OCI-LY3 (cell line): ENCODE measurements around the gene TDRD7.

Source experiments
- H2AFZ ChIP-seq: fragments of 200-600, 300-600 bp; shearing (Covaris generic); 2 replicates; pipeline ENCODE4 v1.6.0; 2014; ENCODE audit warnings: antibody characterized with exemption, low read depth, low read length
- H3K27ac ChIP-seq: fragments of 200-600, 300-600 bp; sonication (generic); 2 replicates; pipeline ENCODE4 v1.5.1; 2014; ENCODE audit warnings: mild to moderate bottlenecking, low read length, moderate library complexity, mixed read lengths
- H3K27me3 ChIP-seq: fragments of 200-600, 300-600 bp; sonication (generic); 2 replicates; pipeline ENCODE4 v1.6.1; 2014; ENCODE audit warnings: low read depth, low read length, mixed read lengths
- H3K36me3 ChIP-seq: fragments of 200-600, 300-600 bp; sonication (generic); replicated peaks from 2 replicates; pipeline ENCODE3; 2014; ENCODE audit warnings: low read depth, low read length, mixed read lengths
- H3K4me1 ChIP-seq: fragments of 300-600, 200-600 bp; sonication (generic); 2 replicates; pipeline ENCODE4 v1.6.1; 2014; ENCODE audit warnings: low read length, mixed read lengths
- H3K4me2 ChIP-seq: fragments of 200-600, 300-600 bp; sonication (generic); 2 replicates; pipeline ENCODE4 v1.6.1; 2014; ENCODE audit warnings: low read length, mixed read lengths
- H3K4me3 ChIP-seq: fragments of 300-600, 200-600 bp; sonication (generic); 2 replicates; pipeline ENCODE4 v1.5.1; 2014; ENCODE audit warnings: antibody characterized with exemption, mild to moderate bottlenecking, low read length, moderate library complexity
- H3K79me2 ChIP-seq: fragments of 300-600, 200-600 bp; shearing (Covaris generic); 2 replicates; pipeline ENCODE4 v1.6.1; 2014; ENCODE audit warnings: mild to moderate bottlenecking, low read length, mixed read lengths
- H3K9ac ChIP-seq: fragments of 300-600, 200-600 bp; shearing (Covaris generic); 2 replicates; pipeline ENCODE4 v1.6.0; 2014; ENCODE audit warnings: mild to moderate bottlenecking, low read length, moderate library complexity
- H3K9me3 ChIP-seq: fragments of 200-600, 300-600 bp; shearing (Covaris generic); 2 replicates; pipeline ENCODE4 v1.6.1; 2014; ENCODE audit warnings: low read length, mixed read lengths; ENCODE audit not compliant: insufficient read depth
- H4K20me1 ChIP-seq: fragments of 200-600, 300-600 bp; sonication (generic); 2 replicates; pipeline ENCODE4 v1.6.1; 2016; ENCODE audit warnings: low read length, mixed read lengths; ENCODE audit not compliant: insufficient read depth
- EZH2phosphoT487 ChIP-seq: fragments of 200-600 bp; shearing (Covaris generic); IDR thresholded peaks from 2 replicates; pipeline ENCODE4 v1.6.1; 2018; ENCODE audit warnings: antibody characterized with exemption, mixed run types, low read depth
- TF ChIP-seq, protein P1 (sequence below): fragments of 200-600, 300-600 bp; sonication (generic); IDR thresholded peaks from 2 replicates; pipeline ENCODE4 v1.5.1; 2014; ENCODE audit warnings: antibody characterized with exemption, low read length, low read depth

The TDRD7 gene

DNA sequence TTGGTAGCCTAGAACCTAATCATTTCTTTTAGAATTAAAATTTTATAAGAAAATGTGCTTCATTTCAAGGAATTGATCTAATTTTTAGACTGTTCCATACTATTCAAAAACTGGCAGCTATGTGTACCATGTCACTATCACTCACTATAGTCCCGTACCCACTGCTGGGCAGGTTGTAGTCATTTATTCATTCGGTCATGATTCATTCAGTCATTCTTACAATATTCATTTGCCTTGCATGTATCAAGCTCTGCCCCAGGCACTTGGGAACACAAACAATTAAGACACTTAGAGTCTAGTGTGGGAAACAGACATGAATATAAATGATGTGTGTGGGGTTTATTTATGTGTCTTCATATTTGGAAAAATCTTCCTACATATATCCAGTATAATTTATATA lies 26.4 kb downstream of the TDRD7 start:
- H4K20me1 ChIP-seq, result no peaks in the 10 kb centered on the region
- no peaks in the 10 kb centered on the region for H3K4me1 ChIP-seq
- H3K79me2 ChIP-seq, result no peaks in the 10 kb centered on the region
- no peak overlapping the region for H3K27ac ChIP-seq
- no peak overlapping the region for H2AFZ ChIP-seq
- no peak overlapping the region for H3K9ac ChIP-seq
- no peak overlapping the region for H3K4me2 ChIP-seq
- H3K27me3 ChIP-seq, result no peaks in the 10 kb centered on the region
- TF ChIP-seq, protein P1, sequence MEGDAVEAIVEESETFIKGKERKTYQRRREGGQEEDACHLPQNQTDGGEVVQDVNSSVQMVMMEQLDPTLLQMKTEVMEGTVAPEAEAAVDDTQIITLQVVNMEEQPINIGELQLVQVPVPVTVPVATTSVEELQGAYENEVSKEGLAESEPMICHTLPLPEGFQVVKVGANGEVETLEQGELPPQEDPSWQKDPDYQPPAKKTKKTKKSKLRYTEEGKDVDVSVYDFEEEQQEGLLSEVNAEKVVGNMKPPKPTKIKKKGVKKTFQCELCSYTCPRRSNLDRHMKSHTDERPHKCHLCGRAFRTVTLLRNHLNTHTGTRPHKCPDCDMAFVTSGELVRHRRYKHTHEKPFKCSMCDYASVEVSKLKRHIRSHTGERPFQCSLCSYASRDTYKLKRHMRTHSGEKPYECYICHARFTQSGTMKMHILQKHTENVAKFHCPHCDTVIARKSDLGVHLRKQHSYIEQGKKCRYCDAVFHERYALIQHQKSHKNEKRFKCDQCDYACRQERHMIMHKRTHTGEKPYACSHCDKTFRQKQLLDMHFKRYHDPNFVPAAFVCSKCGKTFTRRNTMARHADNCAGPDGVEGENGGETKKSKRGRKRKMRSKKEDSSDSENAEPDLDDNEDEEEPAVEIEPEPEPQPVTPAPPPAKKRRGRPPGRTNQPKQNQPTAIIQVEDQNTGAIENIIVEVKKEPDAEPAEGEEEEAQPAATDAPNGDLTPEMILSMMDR, result no peak
- TF ChIP-seq EZH2phosphoT487, result no peak
- H3K9me3 ChIP-seq, result no peaks in the 10 kb centered on the region
- no peak overlapping the region for H3K4me3 ChIP-seq
- peaks cover 7% of the 10 kb centered on the region for H3K36me3 ChIP-seq

DNA sequence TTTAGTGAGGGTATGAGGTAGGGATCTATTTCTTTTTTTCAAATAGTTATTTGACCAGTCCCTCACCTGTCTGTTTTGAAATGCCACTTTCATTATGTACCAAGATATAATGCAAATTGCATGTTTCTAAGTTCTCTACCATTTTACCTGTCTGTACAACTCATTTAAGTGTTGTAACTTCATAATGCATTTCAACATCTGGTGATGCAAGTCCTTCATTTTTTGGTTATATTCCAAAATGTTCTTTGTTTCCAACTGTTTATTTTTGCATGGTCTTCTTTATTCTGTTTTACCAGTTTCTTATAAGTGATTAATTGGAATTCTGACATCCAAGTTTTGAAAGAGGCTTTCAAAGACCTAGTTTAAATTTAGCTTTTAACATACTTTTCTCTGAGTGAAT lies 26.8 kb downstream of the TDRD7 start:
- H3K4me2 ChIP-seq, result no peak overlapping the region
- no peaks in the 10 kb centered on the region for H3K9me3 ChIP-seq
- no peak overlapping the region for H3K4me3 ChIP-seq
- H4K20me1 ChIP-seq, result no peaks in the 10 kb centered on the region
- no peak overlapping the region for H3K27ac ChIP-seq
- TF ChIP-seq, protein P1, result no peak
- no peak for TF ChIP-seq EZH2phosphoT487
- no peak overlapping the region for H3K9ac ChIP-seq
- H2AFZ ChIP-seq, result no peak overlapping the region
- no peaks in the 10 kb centered on the region for H3K27me3 ChIP-seq
- no peaks in the 10 kb centered on the region for H3K79me2 ChIP-seq
- H3K4me1 ChIP-seq, result no peaks in the 10 kb centered on the region
- peaks cover 5% of the 10 kb centered on the region for H3K36me3 ChIP-seq

DNA sequence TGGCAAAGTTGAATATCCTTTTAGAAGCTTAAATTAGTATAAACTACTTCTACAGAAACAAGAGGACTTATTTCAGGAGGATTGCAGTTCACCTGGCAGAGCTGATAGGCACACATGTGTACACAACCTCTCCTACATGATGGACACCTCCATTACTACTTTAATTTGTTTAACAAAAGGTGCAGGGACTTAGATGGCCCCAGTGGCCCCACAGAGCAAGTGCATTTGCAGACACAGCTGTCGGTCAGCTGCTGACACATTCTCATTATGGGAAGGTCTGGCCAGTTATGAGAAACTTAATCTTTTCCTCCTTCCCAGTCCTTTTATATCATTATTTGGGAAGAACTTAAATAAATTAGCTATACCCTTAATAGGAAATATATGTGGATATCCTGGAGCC lies 28.3 kb downstream of the TDRD7 start:
- Histone ChIP-seq H3K79me2 (no peaks in the 10 kb centered on the region), H3K9ac (no peak overlapping the region), H3K4me3 (no peak overlapping the region), H3K27ac (no peak overlapping the region), H3K36me3 (no peaks in the 10 kb centered on the region), H4K20me1 (no peaks in the 10 kb centered on the region), H3K4me1 (no peaks in the 10 kb centered on the region), H3K9me3 (no peaks in the 10 kb centered on the region), H2AFZ (no peak overlapping the region), H3K27me3 (no peaks in the 10 kb centered on the region), H3K4me2 (no peak overlapping the region)
- TF ChIP-seq, protein P1, result no peak
- TF ChIP-seq EZH2phosphoT487, result no peak

DNA sequence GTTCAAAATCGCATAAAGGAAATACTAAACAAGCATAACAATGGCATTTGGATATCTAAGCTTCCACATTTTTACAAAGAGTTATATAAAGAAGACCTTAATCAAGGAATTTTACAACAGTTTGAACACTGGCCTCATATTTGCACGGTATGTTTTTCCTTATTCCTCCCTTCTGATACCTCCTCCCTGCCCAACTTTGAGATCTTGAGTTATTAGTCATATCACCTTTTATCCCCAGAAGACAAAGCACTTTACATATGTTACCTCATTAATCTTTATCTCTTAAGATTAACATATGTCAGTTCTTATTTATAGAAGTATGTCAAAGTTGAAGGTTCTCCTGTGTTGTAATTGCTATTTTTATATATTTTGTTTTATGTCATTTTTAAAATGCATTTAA lies 29.8 kb downstream of the TDRD7 start:
- no peaks in the 10 kb centered on the region for H3K36me3 ChIP-seq
- no peak overlapping the region for H3K4me2 ChIP-seq
- H3K27ac ChIP-seq, result no peak overlapping the region
- no peaks in the 10 kb centered on the region for H4K20me1 ChIP-seq
- H3K9ac ChIP-seq, result no peak overlapping the region
- no peaks in the 10 kb centered on the region for H3K27me3 ChIP-seq
- H2AFZ ChIP-seq, result no peak overlapping the region
- H3K9me3 ChIP-seq, result no peaks in the 10 kb centered on the region
- no peak overlapping the region for H3K4me3 ChIP-seq
- TF ChIP-seq EZH2phosphoT487, result no peak
- TF ChIP-seq, protein P1, result no peak
- peaks cover 4% of the 10 kb centered on the region; the same call in 1 of the 2 replicates for H3K4me1 ChIP-seq
- H3K79me2 ChIP-seq, result no peaks in the 10 kb centered on the region
